ENCODE data around the gene JAGN1. TPM values are rescaled to one million over a fixed set of nuclear protein-coding genes. Genes with fewer than 3 reads are reported as not detected.
"Not testable (repeated sequence)": the region's sequence is repeated elsewhere in the genome, so short reads cannot be mapped to it uniquely, and the experiment has no call there.

The JAGN1 gene
- total RNA-seq, 4 donors from 2014 or later, result 50.4 to 91.0 (median 75.6) TPM

DNA sequence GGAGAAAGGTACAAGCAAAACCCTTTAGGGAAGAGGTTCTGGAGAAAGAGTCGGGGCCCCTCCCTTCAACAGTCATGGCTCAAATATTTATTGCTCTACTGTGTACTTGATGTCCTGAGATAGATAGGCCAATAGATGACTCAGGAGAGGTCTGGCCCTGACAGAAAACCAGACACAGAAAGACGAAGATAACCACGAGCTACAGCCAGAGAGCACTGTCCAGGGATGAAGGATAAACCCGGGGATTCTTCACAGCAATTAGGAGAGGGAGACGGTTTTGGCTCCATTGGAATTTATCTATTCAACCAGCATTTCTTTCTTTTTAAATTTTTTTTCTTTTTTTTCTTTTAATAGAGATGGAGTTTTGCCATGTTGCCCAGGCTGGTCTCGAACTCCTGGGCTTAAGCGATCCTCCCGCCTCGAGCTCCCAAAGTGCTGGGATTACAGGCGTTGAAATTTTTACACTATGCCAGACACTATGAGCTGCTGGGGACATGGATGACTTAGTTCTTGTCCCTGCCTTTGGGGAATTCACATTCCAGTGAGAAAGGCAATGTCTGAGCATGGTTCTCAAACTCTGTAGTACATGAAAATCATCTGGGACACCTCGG is 5.8 kb upstream of the JAGN1 start:
- DNase-seq (ENCODE audit: low spot score) (no peak), ATAC-seq (ENCODE audit: low FRiP score) (peak; percentile 93)
- TF ChIP-seq, protein P1, sequence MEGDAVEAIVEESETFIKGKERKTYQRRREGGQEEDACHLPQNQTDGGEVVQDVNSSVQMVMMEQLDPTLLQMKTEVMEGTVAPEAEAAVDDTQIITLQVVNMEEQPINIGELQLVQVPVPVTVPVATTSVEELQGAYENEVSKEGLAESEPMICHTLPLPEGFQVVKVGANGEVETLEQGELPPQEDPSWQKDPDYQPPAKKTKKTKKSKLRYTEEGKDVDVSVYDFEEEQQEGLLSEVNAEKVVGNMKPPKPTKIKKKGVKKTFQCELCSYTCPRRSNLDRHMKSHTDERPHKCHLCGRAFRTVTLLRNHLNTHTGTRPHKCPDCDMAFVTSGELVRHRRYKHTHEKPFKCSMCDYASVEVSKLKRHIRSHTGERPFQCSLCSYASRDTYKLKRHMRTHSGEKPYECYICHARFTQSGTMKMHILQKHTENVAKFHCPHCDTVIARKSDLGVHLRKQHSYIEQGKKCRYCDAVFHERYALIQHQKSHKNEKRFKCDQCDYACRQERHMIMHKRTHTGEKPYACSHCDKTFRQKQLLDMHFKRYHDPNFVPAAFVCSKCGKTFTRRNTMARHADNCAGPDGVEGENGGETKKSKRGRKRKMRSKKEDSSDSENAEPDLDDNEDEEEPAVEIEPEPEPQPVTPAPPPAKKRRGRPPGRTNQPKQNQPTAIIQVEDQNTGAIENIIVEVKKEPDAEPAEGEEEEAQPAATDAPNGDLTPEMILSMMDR (IDR thresholded peaks at IDR 0.05), result no peak

DNA sequence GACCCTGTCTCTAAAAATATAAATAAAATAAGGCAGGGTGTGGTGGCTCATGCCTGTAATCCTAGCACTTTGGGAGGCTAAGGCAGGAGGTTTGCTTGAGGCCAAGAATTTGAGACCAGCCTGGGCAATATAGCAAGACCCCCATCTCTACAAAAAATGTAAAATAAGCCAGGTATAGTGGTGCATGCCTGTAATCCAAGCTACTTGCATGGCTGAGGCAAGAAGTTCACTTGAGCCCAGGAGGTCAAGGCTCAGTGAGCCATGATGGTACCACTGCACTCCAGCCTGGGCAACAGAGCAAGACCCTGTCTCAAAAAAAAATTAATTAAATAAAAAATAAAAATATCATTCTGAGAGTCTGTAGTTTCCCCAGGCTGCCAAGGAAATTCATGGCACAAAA is 4.1 kb upstream of the JAGN1 start:
- TF ChIP-seq, protein P1 (IDR thresholded peaks at IDR 0.05), result no peak
- DNase-seq (ENCODE audit: low spot score), result no peak
- ATAC-seq (ENCODE audit: low FRiP score), result no peak

DNA sequence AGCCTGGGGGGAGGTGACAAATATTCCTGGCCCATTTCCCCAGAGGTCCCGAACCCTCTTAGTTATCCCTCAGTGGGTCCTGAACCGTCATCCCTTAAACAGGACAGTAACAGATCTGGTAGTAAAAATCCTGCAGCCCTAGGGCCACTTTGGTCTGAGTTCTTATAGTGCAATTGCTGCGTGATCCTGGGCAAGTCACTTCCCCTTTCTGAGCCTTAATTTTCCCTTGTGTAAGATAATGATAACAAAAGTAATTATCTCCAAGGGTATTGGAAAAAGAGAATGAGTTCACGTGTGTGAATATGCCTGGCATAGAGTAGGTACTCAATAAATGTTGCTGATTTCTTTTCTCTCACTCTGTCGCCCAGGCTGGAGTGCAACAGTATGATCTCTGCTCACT is 2.9 kb upstream of the JAGN1 start:
- no peak for DNase-seq (ENCODE audit: low spot score)
- ATAC-seq (ENCODE audit: low FRiP score), result no peak
- TF ChIP-seq, protein P1 (IDR thresholded peaks at IDR 0.05), result no peak

DNA sequence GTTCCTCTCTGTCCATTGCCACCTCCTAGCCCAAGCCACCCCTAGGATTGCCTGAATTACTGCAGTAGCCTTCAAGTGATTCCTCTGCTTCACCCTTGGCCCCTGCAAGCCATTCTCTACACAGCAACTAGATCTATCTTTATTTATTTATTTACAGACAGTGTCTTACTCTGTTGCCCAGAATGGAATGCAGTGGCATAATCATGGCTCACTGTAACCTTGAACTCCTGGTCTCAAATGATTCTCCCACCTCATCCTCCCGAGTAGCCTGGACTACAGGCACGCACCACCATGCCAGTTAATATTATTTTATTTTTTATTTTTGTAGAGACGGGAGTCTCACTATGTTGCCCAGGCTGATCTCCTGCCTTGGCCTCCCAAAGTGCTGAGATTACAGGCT is 1.9 kb upstream of the JAGN1 start:
- no peak for ATAC-seq (ENCODE audit: low FRiP score)
- TF ChIP-seq, protein P1 (IDR thresholded peaks at IDR 0.05), result no peak
- no peak for DNase-seq (ENCODE audit: low spot score)

DNA sequence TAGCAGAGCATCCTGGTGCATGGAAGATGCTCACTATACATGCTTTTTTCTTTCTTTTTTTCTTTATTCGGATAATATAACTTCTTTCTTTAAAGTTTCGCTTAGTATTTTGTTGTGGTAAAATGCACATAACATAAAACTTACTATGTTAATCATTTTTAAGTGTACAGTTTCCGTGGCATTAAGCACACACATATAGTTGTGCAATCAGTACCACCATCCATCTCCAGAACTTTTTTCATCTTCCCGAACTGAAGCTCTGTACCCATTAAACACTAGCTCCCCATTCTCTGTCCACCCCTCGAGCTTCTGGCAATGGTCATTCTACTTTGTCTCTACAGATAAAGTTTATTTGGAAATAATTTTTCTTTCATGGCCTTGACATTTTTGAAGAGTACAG is 1.0 kb upstream of the JAGN1 start:
- TF ChIP-seq, protein P1 (IDR thresholded peaks at IDR 0.05), result no peak
- no peak for DNase-seq (ENCODE audit: low spot score)
- no peak for ATAC-seq (ENCODE audit: low FRiP score)

DNA sequence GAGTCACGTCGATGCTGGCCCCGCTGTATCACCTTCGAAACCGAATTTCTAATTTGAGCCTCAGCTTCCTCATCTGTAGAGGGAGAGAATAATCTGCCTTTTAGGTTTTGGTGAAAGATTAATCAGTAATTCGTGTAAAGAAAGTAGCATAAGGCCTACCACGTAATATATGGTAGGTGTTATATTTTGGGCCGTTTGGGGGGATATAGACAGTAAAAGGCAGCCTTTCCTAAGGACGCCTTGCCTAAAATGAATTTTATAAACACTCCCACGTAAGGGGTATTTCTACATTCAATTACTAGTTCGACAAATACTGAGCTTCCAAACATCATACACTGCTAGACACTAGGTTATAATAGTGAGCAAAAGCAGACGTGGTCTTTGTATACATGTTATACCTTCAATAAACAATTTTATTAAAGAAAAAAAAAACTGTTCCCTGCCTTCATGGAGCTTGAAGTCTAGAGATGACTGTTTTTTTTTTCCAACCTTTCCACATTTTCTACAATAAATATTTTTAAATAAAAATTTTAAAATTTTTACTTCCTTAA is 737 bp downstream of the JAGN1 start:
- DNase-seq (ENCODE audit: low spot score) (no peak), ATAC-seq (ENCODE audit: low FRiP score) (no peak)
- TF ChIP-seq, protein P1 (IDR thresholded peaks at IDR 0.05), result no peak

DNA sequence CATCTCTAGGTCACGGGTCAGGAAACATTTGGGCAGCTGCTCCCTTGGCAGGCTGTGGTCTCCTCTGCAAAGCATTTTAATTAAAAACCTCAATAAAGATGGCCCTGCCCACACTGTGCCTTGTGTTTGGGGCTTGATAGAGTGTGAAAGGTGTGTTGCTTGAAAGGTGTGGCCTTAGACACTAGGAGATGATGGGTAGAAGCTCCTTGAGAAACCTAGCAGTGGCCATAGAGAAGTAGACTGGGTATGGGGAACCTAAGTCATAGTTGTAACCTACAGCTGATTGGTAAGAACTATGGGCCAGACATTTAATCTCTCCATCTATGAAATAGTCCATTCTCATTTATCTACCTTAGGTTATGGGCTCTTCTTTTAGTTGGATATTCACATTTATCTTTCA is 3.3 kb downstream of the JAGN1 start:
- TF ChIP-seq, protein P1 (IDR thresholded peaks at IDR 0.05), result no peak
- ATAC-seq (ENCODE audit: low FRiP score) (no peak), DNase-seq (ENCODE audit: low spot score) (no peak)

DNA sequence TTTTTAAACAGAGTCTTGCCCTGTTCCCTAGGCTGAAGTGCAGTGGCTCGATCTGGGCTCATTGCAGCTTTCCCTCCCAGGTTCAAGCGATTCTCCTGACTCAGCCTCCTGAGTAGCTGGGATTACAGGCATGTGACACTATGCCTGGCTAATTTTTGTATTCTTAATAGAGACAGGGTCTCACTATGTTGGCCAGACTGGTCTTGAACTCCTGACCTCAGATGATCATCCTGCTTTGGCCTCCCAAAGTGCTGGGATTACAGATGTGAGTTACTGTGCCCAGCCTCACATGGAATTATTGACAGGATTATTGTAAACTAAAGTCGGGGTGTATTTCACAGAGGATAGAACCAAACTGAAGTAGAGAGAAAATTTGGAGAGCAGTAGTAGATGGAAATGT is 5.3 kb downstream of the JAGN1 start:
- ATAC-seq (ENCODE audit: low FRiP score); DNase-seq (ENCODE audit: low spot score): not testable (repeated sequence)

DNA sequence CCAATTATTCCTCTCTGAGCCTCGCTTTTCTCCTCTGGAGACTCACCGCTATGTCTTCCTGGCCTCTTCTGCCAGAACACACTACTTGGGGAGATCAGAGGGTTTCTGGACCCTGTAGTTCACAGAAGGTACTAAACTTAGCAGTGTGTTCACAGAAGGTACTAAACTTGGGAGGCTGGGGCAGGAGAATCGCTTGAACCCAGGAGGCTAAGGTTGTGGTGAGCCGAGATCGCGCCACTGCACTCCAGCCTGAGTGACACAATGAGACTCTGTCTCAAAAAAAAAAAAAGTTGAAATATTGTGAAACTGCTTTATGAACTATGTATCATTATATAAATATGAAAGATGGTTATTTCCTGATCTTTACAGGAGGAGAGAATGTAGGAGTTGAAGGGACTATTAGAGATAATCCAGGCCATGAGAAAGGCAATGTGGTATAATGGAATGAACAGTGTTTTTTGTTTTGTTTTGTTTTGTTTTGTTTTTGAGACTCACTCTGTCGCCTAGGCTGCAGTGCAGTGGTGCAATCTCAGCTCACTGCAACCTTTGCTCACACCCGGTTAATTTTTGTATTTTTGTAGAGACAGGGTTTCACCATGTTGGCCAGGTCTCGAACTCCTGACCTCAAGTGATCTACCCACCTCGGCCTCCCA is 6.5 kb downstream of the JAGN1 start:
- DNase-seq (ENCODE audit: low spot score), result not testable (repeated sequence)
- peak; percentile 35 for ATAC-seq (ENCODE audit: low FRiP score)
